Choroid plexus epithelial cell (primary cell): ENCODE measurements around the gene KLF15.

Source experiments
- DNase-seq: peaks from one replicate; pipeline ENCODE4 v3.0.0-alpha.2; 2010; ENCODE audit warnings: low read depth
- H3K4me3 ChIP-seq: 2 replicates; pipeline ENCODE4 v1.5.1; 2011; ENCODE audit warnings: low read depth, mild to moderate bottlenecking, control low read depth, low read length, moderate library complexity
- TF ChIP-seq, protein P1 (sequence below): conservative IDR thresholded peaks from 2 replicates; pipeline ENCODE4 v1.5.1; 2011; ENCODE audit warnings: low read depth, mild to moderate bottlenecking, control low read depth, inconsistent platforms, low read length, moderate library complexity

The KLF15 gene

GRCh38 chr3:126394179-126394976 lies 37.2 kb upstream of the KLF15 start, which contains the start of gene CFAP100:
Gene CFAP100 (plus strand): TSS chr3:126394909. CDS start chr3:126396001, 1,092 bp downstream.
- DNase-seq = peak; percentile 46
- TF ChIP-seq, protein P1, sequence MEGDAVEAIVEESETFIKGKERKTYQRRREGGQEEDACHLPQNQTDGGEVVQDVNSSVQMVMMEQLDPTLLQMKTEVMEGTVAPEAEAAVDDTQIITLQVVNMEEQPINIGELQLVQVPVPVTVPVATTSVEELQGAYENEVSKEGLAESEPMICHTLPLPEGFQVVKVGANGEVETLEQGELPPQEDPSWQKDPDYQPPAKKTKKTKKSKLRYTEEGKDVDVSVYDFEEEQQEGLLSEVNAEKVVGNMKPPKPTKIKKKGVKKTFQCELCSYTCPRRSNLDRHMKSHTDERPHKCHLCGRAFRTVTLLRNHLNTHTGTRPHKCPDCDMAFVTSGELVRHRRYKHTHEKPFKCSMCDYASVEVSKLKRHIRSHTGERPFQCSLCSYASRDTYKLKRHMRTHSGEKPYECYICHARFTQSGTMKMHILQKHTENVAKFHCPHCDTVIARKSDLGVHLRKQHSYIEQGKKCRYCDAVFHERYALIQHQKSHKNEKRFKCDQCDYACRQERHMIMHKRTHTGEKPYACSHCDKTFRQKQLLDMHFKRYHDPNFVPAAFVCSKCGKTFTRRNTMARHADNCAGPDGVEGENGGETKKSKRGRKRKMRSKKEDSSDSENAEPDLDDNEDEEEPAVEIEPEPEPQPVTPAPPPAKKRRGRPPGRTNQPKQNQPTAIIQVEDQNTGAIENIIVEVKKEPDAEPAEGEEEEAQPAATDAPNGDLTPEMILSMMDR = no peak
- no peak within 1 kb of the TSS for H3K4me3 ChIP-seq

DNA sequence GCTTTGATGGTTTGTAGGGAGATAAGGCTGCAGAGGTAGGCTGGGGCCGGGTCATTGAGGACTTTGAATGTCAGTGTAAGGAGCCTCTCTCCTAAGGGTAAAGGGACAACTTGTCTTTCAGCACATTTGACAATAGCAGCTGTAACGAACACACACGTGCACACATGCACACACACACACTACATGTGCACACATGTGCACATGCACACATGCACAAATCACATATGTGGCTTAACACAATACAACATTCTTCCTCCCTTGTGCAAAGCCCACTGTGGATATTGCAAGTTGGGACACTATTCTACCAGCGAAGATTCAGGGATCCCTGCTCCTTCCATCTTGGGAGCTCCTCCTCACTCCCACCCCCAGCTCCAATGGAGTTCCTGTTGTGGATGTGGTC lies 36.4 kb upstream of the KLF15 start:
- H3K4me3 ChIP-seq = no peak overlapping the region
- DNase-seq = no peak
- TF ChIP-seq, protein P1 = no peak

DNA sequence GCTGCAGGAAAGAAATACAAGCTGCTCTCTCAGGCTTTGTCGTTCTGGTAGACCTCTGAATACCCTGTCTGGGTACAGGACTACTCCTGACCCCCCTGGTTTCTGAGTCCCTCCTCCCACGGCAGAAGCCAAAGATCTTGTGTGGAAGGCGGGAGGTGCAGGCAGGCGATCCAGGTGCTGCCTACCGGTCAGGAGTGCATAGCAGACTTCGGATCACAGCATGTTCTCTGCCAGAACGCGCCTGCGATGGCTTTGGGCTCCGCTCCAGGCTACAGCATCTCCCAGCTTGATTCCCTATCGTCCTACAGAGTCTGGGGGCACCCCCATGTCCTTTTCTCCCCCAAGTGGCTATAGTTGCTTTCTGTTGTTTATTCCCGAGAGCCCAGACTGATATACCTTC lies 35.0 kb upstream of the KLF15 start:
- TF ChIP-seq, protein P1 = no peak

GRCh38 chr3:126391631-126392030 lies 34.4 kb upstream of the KLF15 start:
- H3K4me3 ChIP-seq = no peak overlapping the region
- no peak for DNase-seq
- TF ChIP-seq, protein P1 = no peak

More for the DNA sequence above, 35.0 kb upstream of the KLF15 start:
- no peak overlapping the region for H3K4me3 ChIP-seq
- no peak for DNase-seq

DNA sequence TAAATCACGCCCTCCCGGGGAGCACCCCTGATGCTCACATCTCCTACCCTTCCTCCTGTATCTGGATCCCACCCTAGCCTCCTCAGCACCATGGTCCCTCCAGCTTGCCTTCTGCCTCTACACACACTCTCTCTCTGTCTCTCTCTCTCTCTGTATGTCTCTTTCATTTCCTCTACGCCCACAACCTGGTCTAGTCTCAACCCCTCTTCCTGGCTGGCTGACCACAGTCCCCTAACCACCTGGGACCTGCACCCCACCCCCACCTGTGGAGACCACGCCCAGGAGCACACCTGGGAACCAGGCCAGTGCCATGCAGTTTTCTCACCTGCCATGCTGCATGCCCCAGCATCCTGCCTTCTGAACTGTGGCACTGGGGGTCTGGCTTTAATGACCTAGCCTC lies 33.5 kb upstream of the KLF15 start:
- H3K4me3 ChIP-seq = no peak overlapping the region
- no peak for DNase-seq
- TF ChIP-seq, protein P1 = no peak

GRCh38 chr3:126390201-126390600 lies 33.0 kb upstream of the KLF15 start:
- H3K4me3 ChIP-seq = no peak overlapping the region
- TF ChIP-seq, protein P1 = no peak
- no peak for DNase-seq

GRCh38 chr3:126389794-126390146 lies 32.6 kb upstream of the KLF15 start:
- TF ChIP-seq, protein P1 = no peak
- H3K4me3 ChIP-seq = no peak overlapping the region

More at GRCh38 chr3:126389794-126390146, 32.6 kb upstream of the KLF15 start:
- DNase-seq = no peak
